HAP-1 (cell line): ENCODE results near the gene SMARCAD1.

ENCODE experiments used
- DNase-seq, 2 experiments: peaks; one replicate each; pipeline ENCODE4 v3.0.0-alpha.2; 2016 to 2020; ENCODE audit warnings: low spot score in 2 of 2
- H3K27me3 ChIP-seq: fragments of 250-450 bp; sonication (Bioruptor Pico); 2 replicates; pipeline ENCODE4 v1.5.1; 2020; ENCODE audit warnings: low read depth, mild to moderate bottlenecking, moderate library complexity
- H3K36me3 ChIP-seq: fragments of 250-450 bp; sonication (Bioruptor Pico); replicated peaks from 2 replicates; pipeline ENCODE4 v1.5.1; 2020; ENCODE audit warnings: mild to moderate bottlenecking
- H3K4me1 ChIP-seq: fragments of 250-450 bp; sonication (Bioruptor Pico); 2 replicates; pipeline ENCODE4 v1.5.1; 2020; ENCODE audit warnings: mild to moderate bottlenecking
- H3K4me3 ChIP-seq: fragments of 250-450 bp; sonication (Bioruptor Pico); 2 replicates; pipeline ENCODE4 v1.5.1; 2020; ENCODE audit warnings: mild to moderate bottlenecking, moderate library complexity
- H3K9me3 ChIP-seq: fragments of 250-450 bp; sonication (Bioruptor Pico); 2 replicates; pipeline ENCODE4 v1.5.1; 2020; ENCODE audit warnings: mild to moderate bottlenecking, moderate library complexity
- in situ Hi-C: fragments of 300-500 bp; cut with MboI; formaldehyde crosslinking; loops from 3 replicates; pipeline ENCODE4 v1.14.3; 2020; ENCODE audit warnings: low sequenced_read_pairs, inconsistent platforms, mixed read lengths

The SMARCAD1 gene

DNA sequence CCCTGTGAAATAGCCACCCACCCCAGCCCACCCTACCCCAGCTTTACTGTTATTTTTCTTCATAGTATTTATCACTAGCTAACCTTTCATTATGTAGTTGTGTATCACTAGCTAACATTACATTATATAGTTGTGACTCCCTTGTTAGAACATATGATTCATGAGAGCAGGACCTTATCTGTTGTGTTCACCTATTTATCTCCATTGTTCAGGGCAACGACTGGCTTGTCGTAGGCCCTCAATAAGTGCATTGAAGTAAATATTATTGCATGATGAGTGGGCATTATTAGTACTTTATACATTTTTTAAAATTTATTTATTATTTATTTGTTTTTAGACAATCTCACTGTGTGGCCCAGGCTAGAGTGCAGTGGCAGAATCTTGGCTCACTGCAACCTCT is 4.2 kb downstream of the SMARCAD1 start:
- Histone ChIP-seq H3K36me3 (peaks cover 60% of the 10 kb centered on the region), H3K27me3 (no peaks in the 10 kb centered on the region), H3K4me1 (peaks cover 10% of the 10 kb centered on the region), H3K9me3 (no peaks in the 10 kb centered on the region), H3K4me3 (no peak overlapping the region)
- DNase-seq = no peak
- in situ Hi-C loops = no loop called here

DNA sequence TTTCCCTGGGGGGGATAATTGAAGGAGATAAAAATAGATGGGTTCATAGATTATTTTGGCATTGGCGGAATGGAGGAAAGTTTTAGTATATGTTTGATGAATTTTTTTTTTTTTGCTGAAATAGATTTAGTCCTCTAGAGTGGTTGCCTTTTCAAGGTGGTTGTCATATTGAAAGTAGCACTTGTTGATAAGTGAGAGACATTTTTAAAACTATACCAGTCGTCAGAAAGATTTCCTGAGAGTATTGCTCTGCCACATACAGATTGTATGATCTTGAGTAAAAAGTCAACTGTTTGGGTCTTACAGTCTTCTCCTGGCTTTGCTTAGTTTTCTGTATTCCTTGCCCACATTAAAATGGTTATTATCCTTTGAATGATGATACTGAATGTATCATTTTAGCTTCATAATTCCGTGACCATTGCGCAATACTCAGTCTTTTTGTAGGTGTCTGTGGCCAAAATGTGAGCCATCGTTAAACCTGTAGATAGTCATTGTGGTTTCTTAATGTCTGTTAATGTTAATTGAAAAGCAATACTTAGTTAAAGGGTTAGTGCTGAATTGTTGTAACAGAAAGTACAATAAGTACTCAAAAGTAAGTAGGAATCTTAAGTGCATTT is 7.1 kb downstream of the SMARCAD1 start:
- Histone ChIP-seq H3K36me3 (peaks cover 60% of the 10 kb centered on the region), H3K4me1 (no peaks in the 10 kb centered on the region), H3K9me3 (no peaks in the 10 kb centered on the region), H3K4me3 (no peak overlapping the region), H3K27me3 (no peaks in the 10 kb centered on the region)
- in situ Hi-C loops = no loop called here
- DNase-seq = no peak

DNA sequence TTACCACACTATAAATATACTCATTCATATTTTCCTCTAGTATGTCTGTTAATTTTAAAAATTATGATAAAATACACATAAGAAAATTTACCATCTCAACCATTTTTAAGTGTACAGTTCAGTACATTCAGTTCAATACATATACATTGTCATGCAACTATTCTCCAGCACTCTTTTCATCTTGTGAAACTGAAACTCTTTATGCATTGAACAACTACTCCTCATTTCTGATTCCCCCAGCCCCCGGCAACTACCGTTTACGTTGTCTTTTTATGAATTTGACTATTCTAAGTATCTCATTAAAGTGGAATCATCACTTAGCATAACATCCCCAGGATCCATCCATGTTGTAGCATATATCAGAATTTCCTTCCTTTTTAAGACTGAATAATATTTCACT is 8.7 kb downstream of the SMARCAD1 start:
- peaks cover 58% of the 10 kb centered on the region for H3K36me3 ChIP-seq
- in situ Hi-C loops = no loop called here

DNA sequence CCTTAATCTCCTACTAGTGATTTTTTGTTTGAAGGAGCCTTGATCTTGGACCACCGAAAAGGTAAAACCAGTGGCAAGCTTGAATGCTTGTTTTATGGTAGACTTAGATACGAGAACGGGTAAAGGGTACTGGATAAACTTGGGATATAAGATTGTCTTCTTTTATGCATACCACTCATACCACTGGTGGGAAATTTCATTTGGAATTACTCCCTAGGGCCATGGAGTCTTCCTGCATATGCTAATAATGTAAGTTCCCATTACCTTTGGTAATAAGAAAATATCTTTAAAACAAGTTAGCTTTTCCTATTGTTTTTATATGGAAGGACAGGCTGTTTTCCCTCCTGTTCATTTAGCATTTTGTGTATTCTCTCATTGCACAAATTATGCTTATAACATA is 11.7 kb downstream of the SMARCAD1 start:
- in situ Hi-C loops = no loop called here
- peaks cover 32% of the 10 kb centered on the region for H3K36me3 ChIP-seq
- H3K4me1 ChIP-seq = no peaks in the 10 kb centered on the region

More for the DNA sequence above, 8.7 kb downstream of the SMARCAD1 start:
- Histone ChIP-seq H3K27me3 (no peaks in the 10 kb centered on the region), H3K4me1 (no peaks in the 10 kb centered on the region), H3K4me3 (no peak overlapping the region), H3K9me3 (no peaks in the 10 kb centered on the region)
- DNase-seq = no peak

DNA sequence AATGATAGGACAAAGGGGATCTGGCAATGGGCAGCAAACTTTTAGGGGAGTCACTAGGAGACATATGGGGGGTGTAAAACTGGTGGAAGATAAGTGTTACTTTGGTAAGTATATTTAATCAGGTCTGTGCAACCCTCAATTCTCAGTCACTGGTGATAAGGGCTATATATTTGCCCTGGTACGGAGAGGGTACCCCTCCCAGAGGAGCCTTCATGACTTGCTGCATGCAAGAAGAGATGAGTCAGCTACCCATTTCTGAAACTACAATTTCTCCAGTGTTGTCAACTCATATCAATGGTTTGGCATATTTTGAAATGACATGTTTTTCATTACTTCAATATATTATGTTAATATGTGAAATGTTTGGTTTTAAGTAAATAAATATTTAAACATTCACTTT is 14.3 kb downstream of the SMARCAD1 start:
- no peaks in the 10 kb centered on the region for H3K4me1 ChIP-seq
- H3K4me3 ChIP-seq = no peak overlapping the region
- DNase-seq = no peak
- in situ Hi-C loops = no loop called here
- no peaks in the 10 kb centered on the region for H3K9me3 ChIP-seq
- peaks cover 14% of the 10 kb centered on the region for H3K36me3 ChIP-seq
- H3K27me3 ChIP-seq = no peaks in the 10 kb centered on the region

More for the DNA sequence above, 11.7 kb downstream of the SMARCAD1 start:
- Histone ChIP-seq H3K4me3 (no peak overlapping the region), H3K27me3 (no peaks in the 10 kb centered on the region), H3K9me3 (no peaks in the 10 kb centered on the region)
- no peak for DNase-seq

DNA sequence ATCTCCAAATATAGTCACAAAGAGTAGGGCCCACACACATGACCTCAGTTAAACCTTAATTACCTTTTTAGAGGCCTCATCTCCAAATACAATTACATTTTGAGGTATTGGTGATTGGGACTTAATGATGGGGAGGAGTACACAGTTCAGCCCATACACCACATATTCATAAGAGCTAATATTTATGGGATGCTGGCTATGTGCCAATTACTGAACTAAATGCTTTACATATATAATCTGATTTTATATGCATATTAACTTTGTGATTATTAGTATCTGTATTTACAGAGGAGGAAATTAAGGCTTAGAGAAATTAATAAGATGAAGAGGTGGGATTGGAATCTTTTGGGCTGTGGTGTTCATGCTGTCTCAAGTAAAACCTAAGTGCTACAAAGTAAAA is 17.8 kb downstream of the SMARCAD1 start:
- in situ Hi-C loops = no loop called here
- no peaks in the 10 kb centered on the region for H3K9me3 ChIP-seq
- H3K36me3 ChIP-seq = peaks cover 7% of the 10 kb centered on the region; the same call in 1 of the 2 replicates
- H3K4me1 ChIP-seq = no peaks in the 10 kb centered on the region
- H3K27me3 ChIP-seq = no peaks in the 10 kb centered on the region
- H3K4me3 ChIP-seq = no peak overlapping the region
- DNase-seq = no peak

DNA sequence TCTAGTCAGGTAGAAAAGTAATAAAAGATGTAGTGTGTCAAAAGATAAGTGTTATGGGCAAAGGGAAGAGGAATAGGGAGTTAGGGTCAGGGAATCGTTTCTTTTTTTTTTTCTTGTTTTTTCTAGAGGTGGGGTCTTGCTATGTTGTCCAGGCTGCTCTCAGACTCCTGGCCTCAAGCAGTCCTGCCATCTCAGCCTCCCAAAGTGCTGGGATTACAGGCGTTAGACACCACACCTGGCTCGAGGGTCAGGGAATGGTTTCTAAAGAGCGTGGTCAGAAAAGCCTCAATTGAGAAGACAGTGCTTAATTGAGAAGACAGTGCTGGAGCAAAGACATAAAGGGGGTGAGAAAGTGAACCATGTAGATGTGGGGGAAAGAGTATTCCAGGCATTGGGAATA is 19.1 kb downstream of the SMARCAD1 start:
- H3K4me3 ChIP-seq = no peak overlapping the region
- in situ Hi-C loops = no loop called here
- H3K36me3 ChIP-seq = peaks cover 11% of the 10 kb centered on the region
- no peaks in the 10 kb centered on the region for H3K27me3 ChIP-seq
- DNase-seq = no peak
- H3K4me1 ChIP-seq = no peaks in the 10 kb centered on the region
- H3K9me3 ChIP-seq = no peaks in the 10 kb centered on the region

DNA sequence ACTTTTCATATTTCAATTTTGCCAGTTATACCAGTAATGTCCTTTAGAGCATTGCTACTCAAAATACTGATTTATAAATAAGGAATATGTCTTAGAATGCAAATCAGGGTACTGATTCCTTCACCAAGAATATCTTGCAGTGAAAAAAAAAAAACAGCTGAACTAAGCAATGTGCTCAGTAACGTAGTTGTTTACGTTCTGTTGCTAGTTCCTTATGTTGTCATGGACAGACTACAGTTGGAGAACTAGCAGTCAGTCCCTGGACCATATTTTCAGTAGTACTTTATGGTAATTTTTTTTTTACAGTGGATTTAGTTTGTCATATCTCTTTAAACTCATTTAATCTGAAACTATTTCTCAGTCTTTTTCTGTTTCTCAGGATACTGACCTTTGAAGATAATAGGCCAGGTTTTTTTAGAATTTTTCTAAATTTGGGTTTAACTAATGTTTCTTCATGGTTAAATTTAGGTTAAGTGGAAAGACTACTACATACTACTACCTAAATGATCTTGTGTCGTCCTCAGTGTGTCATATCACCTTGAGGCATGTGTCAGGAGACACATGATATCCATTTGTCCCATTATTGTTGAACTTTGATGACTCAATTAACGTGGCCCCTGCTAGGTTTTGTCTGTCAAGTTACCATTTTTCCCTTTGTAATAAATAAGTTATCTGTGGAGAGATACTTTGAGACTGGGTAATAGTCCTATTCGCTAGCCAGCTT is 21.0 kb downstream of the SMARCAD1 start:
- in situ Hi-C loops = no loop called here
- Histone ChIP-seq H3K36me3 (peaks cover 16% of the 10 kb centered on the region), H3K4me1 (no peaks in the 10 kb centered on the region), H3K9me3 (no peaks in the 10 kb centered on the region), H3K27me3 (no peaks in the 10 kb centered on the region), H3K4me3 (no peak overlapping the region)
- DNase-seq = no peak

DNA sequence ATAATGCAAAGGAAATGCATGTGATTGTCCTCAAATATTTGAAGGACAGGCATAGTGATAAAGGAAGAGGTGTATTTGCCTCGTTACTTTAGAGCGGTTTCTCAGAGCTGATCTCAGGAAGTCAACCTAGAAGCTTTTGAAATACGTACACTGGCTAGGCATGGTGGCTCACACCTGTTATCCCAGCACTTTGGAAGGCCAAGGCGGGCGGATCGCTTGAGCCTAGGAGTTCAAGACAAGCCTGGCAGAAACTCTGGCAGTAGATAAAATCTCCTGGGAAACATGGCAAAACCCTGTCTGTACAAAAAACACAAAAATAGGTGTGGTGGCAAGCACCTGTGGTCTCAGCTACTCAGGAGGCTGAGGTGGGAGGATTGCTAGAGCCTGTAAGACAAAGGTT is 24.9 kb downstream of the SMARCAD1 start:
- no peaks in the 10 kb centered on the region for H3K4me1 ChIP-seq
- peaks cover 26% of the 10 kb centered on the region for H3K36me3 ChIP-seq
- DNase-seq = no peak
- H3K9me3 ChIP-seq = no peaks in the 10 kb centered on the region
- in situ Hi-C loops = no loop called here
- H3K27me3 ChIP-seq = no peaks in the 10 kb centered on the region
- no peak overlapping the region for H3K4me3 ChIP-seq

DNA sequence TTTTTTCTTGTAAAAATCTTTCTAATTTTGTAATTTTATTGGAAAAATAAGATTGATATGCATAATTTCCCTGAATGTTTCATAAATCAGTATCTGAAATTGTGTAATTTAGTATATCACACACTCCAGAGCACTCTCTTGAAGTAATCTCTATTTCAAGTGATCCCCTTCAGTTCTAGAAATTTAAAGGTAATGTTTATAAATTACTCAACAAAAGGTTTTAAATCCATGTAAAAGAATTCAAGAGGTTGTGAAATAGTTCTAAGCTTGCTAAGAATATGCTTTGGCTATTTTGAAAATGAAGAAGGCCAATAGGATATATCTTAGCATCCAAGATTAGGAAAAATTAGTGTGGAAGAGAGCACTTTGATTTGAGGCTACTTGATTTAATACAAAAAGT is 28.2 kb downstream of the SMARCAD1 start:
- H3K36me3 ChIP-seq = peaks cover 38% of the 10 kb centered on the region
- no peaks in the 10 kb centered on the region for H3K27me3 ChIP-seq
- no peak for DNase-seq
- no peaks in the 10 kb centered on the region for H3K9me3 ChIP-seq
- in situ Hi-C loops = no loop called here
- no peak overlapping the region for H3K4me3 ChIP-seq
- H3K4me1 ChIP-seq = no peaks in the 10 kb centered on the region

DNA sequence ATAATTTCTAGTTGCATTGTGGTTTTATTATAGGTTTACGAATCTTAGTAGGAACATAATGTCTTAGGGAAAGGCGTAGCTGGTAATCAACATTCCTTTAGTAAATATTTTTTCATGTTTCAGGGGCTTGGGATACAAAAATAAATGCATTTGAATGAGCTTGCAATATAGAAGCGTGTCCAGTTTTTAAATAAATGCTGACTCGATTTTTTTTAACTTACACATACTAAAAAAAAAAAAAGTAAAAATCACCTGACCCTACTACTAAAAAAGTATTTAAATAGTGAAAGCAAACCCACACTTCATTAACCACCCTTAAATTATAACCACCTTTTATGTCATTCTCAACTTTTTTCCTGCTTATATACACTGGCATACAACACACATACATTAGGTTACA is 29.6 kb downstream of the SMARCAD1 start:
- in situ Hi-C loops = no loop called here
- Histone ChIP-seq H3K4me3 (no peak overlapping the region), H3K27me3 (no peaks in the 10 kb centered on the region), H3K4me1 (no peaks in the 10 kb centered on the region), H3K36me3 (peaks cover 35% of the 10 kb centered on the region), H3K9me3 (no peaks in the 10 kb centered on the region)
- no peak for DNase-seq

DNA sequence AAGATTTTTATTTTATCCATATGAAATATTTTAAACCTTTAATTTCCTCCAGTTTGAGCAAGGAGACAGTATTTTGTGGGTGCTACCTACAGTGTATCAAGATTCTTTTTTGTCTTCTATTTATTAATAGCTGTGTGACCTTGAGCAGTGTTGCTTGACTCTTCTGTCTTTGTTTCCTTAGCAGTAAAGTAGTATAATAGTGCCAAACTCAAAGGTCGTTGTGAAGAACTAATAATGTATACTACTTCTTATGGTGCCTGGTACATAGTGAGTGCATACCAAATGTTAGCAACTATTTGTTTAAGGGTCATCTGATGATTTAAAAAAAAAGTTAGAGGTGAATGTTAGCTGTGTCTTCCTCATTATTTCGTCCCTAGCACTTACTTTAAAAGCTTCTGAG is 30.5 kb downstream of the SMARCAD1 start:
- no peaks in the 10 kb centered on the region for H3K4me1 ChIP-seq
- no peak overlapping the region for H3K4me3 ChIP-seq
- in situ Hi-C loops = no loop called here
- H3K36me3 ChIP-seq = peaks cover 39% of the 10 kb centered on the region
- no peak for DNase-seq
- no peaks in the 10 kb centered on the region for H3K9me3 ChIP-seq
- H3K27me3 ChIP-seq = no peaks in the 10 kb centered on the region

DNA sequence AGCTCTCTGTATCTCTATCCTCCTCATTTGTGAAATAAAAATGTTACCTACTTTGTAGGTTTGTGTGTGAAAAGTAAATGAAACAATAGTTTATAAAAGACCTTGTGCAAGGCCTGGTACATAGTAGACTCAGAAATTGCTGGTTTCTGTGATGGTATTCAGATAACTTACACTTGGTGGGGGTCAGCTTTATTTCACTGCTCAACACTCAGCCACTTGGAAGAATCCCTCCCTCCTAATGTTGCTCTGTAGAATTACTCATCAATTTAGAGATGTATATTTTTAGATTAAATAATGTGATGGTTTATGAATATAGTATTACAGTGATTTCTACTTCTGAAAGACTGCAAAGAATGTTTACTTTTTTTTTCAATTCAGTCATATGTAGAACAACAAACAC is 32.7 kb downstream of the SMARCAD1 start:
- in situ Hi-C loops = no loop called here
- H3K27me3 ChIP-seq = no peaks in the 10 kb centered on the region
- peaks cover 49% of the 10 kb centered on the region for H3K36me3 ChIP-seq
- no peak for DNase-seq
- H3K9me3 ChIP-seq = no peaks in the 10 kb centered on the region
- no peak overlapping the region for H3K4me3 ChIP-seq
- no peaks in the 10 kb centered on the region for H3K4me1 ChIP-seq

DNA sequence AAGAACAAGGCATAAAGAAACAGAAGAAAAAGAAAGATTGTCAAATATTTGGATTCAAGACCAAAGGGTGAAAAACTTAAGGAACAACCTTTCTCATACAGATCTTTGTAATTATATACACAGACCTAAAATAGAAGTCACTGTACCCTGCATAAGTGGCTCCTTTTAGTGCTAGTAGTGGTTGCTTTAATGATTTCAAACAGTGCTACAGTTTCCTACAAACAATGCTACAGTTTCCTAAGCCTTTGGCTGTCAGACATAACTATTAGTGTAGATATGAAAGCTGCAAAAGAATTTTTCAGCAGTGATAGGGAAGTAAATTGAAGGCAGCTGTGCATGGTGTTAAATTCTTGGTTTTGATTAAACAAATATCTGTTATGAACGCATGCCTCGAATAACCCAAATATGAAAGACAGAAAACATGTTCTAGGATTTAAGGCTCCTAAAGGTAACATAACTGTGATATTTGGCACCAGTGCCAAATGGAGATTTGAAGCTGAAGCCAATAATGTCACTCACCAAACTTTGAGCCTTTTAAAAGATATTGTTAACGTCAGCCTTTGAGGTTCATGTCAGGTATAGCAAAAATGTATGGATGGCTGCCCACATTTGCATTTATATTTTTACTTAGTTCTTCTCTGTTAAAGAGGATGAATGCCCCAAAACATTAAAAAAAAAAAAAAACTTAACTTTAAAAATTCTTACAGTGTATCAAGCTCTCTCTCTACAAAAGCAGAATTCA is 36.6 kb downstream of the SMARCAD1 start:
- DNase-seq = no peak
- Histone ChIP-seq H3K27me3 (no peaks in the 10 kb centered on the region), H3K36me3 (peaks cover 53% of the 10 kb centered on the region), H3K4me1 (no peaks in the 10 kb centered on the region), H3K4me3 (no peak overlapping the region), H3K9me3 (no peaks in the 10 kb centered on the region)
- in situ Hi-C loops = no loop called here
